Activated B cell treated with CpG ODN at 0.5 μM for 24 hours (primary cell): ENCODE results near the gene RHPN2. TPM values are rescaled to one million over a fixed set of nuclear protein-coding genes. Genes with fewer than 3 reads are reported as not detected.

Source experiments
- ATAC-seq: fragments of 200-7000 bp; cut with Tn5 transposase; one replicate; pipeline ENCODE4 v1.10.0; 2021; ENCODE audit warnings: low read depth, mild to moderate bottlenecking, moderate library complexity
- CTCF ChIA-PET: fragments of 350-600 bp; sonication (Branson Sonifier 250); formaldehyde crosslinking; loops from one replicate; lab custom pipeline; 2021; ENCODE audit warnings: antibody characterized with exemption; lab: Charles Lee
- POLR2A ChIA-PET: fragments of 350-600 bp; sonication (Branson Sonifier 250); formaldehyde crosslinking; loops from one replicate; lab custom pipeline; 2021; ENCODE audit warnings: antibody characterized with exemption; lab: Charles Lee
- DNase-seq: peaks from one replicate; pipeline ENCODE4 v3.0.0; 2022
- H3K27ac Mint-ChIP-seq: one replicate; pipeline ENCODE4 v1.8.0; 2020; ENCODE audit warnings: mixed read lengths
- H3K27me3 Mint-ChIP-seq: one replicate; pipeline ENCODE4 v1.8.0; 2021; ENCODE audit warnings: mixed read lengths
- H3K36me3 Mint-ChIP-seq: one replicate; pipeline ENCODE4 v1.8.0; 2021; ENCODE audit warnings: low read depth, mixed read lengths
- H3K4me1 Mint-ChIP-seq: one replicate; pipeline ENCODE4 v1.8.0; 2021; ENCODE audit warnings: mixed read lengths
- H3K4me3 Mint-ChIP-seq: one replicate; pipeline ENCODE4 v1.8.0; 2020; ENCODE audit warnings: mild to moderate bottlenecking, mixed read lengths
- H3K9me3 Mint-ChIP-seq: one replicate; pipeline ENCODE4 v1.8.0; 2020; ENCODE audit warnings: mixed read lengths
- intact Hi-C: fragments of 100-400 bp; cut with micrococcal nuclease; formaldehyde crosslinking; loops from one replicate; pipeline ENCODE4 v1.15.1; 2024
- total RNA-seq: library from RNA; stranded (reverse); gene quantifications from 2 replicates; pipeline ENCODE4 v1.2.3, GENCODE V29; 2022
- TF ChIP-seq, protein P1 (sequence below): fragments of 200-600 bp; IDR thresholded peaks from one replicate; pipeline ENCODE4 v1.8.0; 2022; ENCODE audit warnings: antibody characterized with exemption, mild to moderate bottlenecking

The RHPN2 gene
- total RNA-seq, 1 donor from 2014 or later: 1.7 TPM

DNA sequence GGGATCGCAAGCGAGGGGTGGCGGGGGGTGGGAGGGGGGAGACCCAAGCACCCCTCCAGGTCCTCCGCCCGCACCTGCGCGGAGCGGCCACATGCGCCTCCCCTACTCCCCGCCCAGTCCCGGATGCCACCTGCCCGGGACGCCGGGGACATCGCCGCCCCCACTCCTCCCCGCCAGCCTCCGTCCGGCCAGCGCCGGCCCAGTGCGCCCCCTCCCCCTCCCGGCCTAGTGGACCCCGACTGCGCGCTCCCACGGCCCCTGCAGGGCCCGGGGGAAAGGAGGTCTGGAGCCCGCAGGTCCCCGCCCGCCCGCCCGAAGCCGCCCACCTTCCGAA is 263 bp downstream of the RHPN2 start:
- no peaks in the 10 kb centered on the region for H3K36me3 Mint-ChIP-seq
- ChIA-PET POLR2A (interaction anchor here (1.5 kb wide), 1 partner anchor 113 kb away, joined by 4 read pairs; no protein-coding TSS in a partner anchor), CTCF (no interaction called here)
- intact Hi-C loops: loop anchor here (1.0 to 10.0 kb wide), 4 partner anchors 17 to 482 kb away; partner anchors contain the start of genes ANKRD27, GPATCH1, PDCD5 and RGS9BP
- peak overlapping the region; percentile 76 for H3K4me3 Mint-ChIP-seq
- H3K27me3 Mint-ChIP-seq: peaks cover 5% of the 10 kb centered on the region
- DNase-seq: peak; percentile 34
- TF ChIP-seq, protein P1, sequence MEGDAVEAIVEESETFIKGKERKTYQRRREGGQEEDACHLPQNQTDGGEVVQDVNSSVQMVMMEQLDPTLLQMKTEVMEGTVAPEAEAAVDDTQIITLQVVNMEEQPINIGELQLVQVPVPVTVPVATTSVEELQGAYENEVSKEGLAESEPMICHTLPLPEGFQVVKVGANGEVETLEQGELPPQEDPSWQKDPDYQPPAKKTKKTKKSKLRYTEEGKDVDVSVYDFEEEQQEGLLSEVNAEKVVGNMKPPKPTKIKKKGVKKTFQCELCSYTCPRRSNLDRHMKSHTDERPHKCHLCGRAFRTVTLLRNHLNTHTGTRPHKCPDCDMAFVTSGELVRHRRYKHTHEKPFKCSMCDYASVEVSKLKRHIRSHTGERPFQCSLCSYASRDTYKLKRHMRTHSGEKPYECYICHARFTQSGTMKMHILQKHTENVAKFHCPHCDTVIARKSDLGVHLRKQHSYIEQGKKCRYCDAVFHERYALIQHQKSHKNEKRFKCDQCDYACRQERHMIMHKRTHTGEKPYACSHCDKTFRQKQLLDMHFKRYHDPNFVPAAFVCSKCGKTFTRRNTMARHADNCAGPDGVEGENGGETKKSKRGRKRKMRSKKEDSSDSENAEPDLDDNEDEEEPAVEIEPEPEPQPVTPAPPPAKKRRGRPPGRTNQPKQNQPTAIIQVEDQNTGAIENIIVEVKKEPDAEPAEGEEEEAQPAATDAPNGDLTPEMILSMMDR: no peak
- no peaks in the 10 kb centered on the region for H3K9me3 Mint-ChIP-seq
- H3K27ac Mint-ChIP-seq: no peak overlapping the region
- peak; percentile 63 for ATAC-seq
- H3K4me1 Mint-ChIP-seq: peaks cover 9% of the 10 kb centered on the region

DNA sequence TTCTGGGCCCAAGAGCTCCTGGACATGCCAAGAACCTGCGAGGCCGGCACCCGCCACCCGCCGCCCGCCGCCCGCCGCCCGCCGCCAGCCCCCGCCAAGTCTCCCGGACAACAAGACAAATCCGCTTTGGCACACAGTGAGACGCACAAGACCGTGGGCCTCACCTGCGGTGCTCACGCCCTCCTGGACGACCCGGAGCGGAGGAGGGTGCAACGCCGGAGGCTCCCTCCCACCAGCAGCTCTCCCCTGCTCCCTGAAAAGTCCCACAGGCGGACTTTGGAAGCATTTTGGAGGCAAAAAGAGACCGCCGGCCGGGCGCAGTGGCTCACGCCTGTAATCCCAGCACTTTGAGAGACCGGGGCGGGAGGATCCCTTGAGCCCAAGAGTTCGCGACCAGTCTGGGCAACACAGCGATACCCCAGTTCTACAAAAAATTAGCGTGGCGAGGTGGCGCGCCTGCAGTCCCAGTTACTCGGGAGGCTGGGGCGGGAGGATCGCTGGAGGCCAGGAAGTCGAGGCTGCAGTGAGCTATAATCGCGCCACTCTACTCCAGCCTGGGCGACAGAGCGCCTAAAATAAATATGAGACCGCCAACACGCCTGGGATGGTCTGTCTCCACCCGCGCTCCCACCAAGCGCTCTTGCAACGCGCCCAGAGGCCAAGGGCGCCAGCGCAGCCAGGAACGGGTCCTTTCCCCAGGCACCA is 783 bp downstream of the RHPN2 start:
- CTCF ChIA-PET: no interaction called here

DNA sequence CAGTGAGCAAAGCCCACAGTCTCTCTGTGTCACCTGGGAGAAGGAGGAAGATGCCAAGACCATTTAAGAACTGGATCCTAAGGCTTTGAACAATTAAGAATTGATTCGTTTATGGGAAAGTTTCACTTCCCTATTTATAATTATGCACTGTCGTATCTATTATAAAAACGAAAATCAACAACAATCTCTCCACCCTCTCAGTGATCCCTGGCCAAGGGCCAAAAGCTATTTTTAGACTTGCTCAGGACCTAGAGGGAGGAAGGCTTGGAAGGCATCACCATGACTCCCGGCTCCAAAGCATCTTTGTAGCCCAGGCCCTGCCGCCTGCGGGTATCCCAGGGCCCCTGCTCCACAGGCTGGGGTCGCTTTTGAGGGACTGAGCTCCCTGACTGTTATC is 1.3 kb downstream of the RHPN2 start:
- no peaks in the 10 kb centered on the region for H3K9me3 Mint-ChIP-seq
- H3K36me3 Mint-ChIP-seq: no peaks in the 10 kb centered on the region
- peak overlapping the region; percentile 35 for H3K27ac Mint-ChIP-seq
- DNase-seq (peak; percentile 15), ATAC-seq (no peak)
- POLR2A ChIA-PET: no interaction called here
- peaks cover 9% of the 10 kb centered on the region for H3K4me1 Mint-ChIP-seq
- peaks cover 5% of the 10 kb centered on the region for H3K27me3 Mint-ChIP-seq
- CTCF ChIA-PET: no interaction called here
- intact Hi-C loops: loop anchor here (5.0 to 10.0 kb wide), 2 partner anchors 389 to 481 kb away; partner anchors contain the start of genes ANKRD27, PDCD5 and RGS9BP
- H3K4me3 Mint-ChIP-seq: peak overlapping the region; percentile 76
- TF ChIP-seq, protein P1: no peak

More for the DNA sequence above, 783 bp downstream of the RHPN2 start:
- DNase-seq (no peak), ATAC-seq (no peak)
- H3K27me3 Mint-ChIP-seq: peaks cover 5% of the 10 kb centered on the region
- no peak overlapping the region for H3K27ac Mint-ChIP-seq
- H3K4me3 Mint-ChIP-seq: peak overlapping the region; percentile 76
- intact Hi-C loops: loop anchor here (1.0 to 10.0 kb wide), 4 partner anchors 17 to 482 kb away; partner anchors contain the start of genes ANKRD27, GPATCH1, PDCD5 and RGS9BP
- H3K9me3 Mint-ChIP-seq: no peaks in the 10 kb centered on the region
- POLR2A ChIA-PET: interaction anchor here (1.5 kb wide), 1 partner anchor 113 kb away, joined by 4 read pairs; no protein-coding TSS in a partner anchor
- TF ChIP-seq, protein P1: no peak
- H3K4me1 Mint-ChIP-seq: peaks cover 9% of the 10 kb centered on the region
- H3K36me3 Mint-ChIP-seq: no peaks in the 10 kb centered on the region

DNA sequence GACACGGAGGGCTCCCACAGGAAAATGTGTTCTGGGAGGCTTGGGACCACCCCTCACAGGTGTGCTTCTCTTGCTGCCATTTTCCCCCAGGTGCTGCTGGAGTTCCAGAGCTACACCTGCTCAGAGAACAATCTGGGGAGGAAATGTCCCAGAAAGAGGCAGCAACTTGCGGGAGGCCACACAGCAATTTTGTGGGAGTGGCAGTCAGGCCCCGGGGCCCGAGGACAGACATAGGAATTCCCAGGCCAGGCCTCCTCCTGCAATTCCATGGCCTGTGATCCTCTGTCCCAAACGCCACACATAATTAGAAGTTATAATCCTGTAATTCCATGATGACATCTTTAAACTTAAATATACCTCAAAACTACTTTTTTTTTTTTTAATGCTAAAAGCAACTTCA is 1.8 kb downstream of the RHPN2 start:
- ChIA-PET POLR2A (no interaction called here), CTCF (no interaction called here)
- intact Hi-C loops: loop anchor here (5.0 to 10.0 kb wide), 2 partner anchors 388 to 481 kb away; partner anchors contain the start of genes ANKRD27, PDCD5 and RGS9BP
- Mint-ChIP-seq H3K27ac (peak overlapping the region; percentile 35), H3K36me3 (no peaks in the 10 kb centered on the region), H3K4me1 (peaks cover 9% of the 10 kb centered on the region), H3K27me3 (peaks cover 5% of the 10 kb centered on the region), H3K4me3 (peak overlapping the region; percentile 76), H3K9me3 (no peaks in the 10 kb centered on the region)
- TF ChIP-seq, protein P1: no peak
- no peak for DNase-seq
- no peak for ATAC-seq

DNA sequence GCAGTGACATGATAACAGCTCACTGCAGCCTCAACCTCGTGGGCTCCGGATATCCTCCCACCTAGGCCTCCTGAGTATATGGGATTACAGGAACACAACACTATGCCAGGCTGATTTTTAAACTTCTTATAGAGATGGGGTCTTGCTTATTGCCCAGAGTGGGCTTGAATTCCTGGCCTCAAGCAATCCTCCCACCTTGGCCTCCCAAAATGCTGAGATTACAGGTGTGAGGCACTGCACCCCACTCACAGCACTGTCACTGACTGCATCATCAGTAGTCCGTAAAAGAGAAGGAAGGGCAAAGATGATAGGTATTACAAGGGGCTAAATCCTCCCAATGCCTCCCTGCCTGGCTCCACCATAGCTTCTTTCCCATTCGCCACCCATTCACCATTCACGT is 4.1 kb downstream of the RHPN2 start:
- Mint-ChIP-seq H3K9me3 (no peaks in the 10 kb centered on the region), H3K4me1 (peaks cover 9% of the 10 kb centered on the region), H3K36me3 (no peaks in the 10 kb centered on the region), H3K27me3 (peaks cover 3% of the 10 kb centered on the region), H3K27ac (no peak overlapping the region), H3K4me3 (peak overlapping the region; percentile 8)
- CTCF ChIA-PET: no interaction called here
- DNase-seq: no peak
- intact Hi-C loops: loop anchor here (5.0 to 10.0 kb wide), 2 partner anchors 386 to 478 kb away; partner anchors contain the start of genes ANKRD27, PDCD5 and RGS9BP
- TF ChIP-seq, protein P1: no peak
- no peak for ATAC-seq
- POLR2A ChIA-PET: no interaction called here
